SU-DHL-6 (cell line): ENCODE results near the gene TNS1.

Experiments used
- EZH2phosphoT487 ChIP-seq: fragments of 200-600 bp; sonication (generic), shearing (Covaris generic); conservative IDR thresholded peaks from 2 replicates; pipeline ENCODE4 v1.6.1; 2018; ENCODE audit warnings: mild to moderate bottlenecking, antibody characterized with exemption, low read length, moderate library complexity, mixed read lengths
- TF ChIP-seq, protein P1 (sequence below): fragments of 200-600 bp; sonication (generic); IDR thresholded peaks from one replicate; pipeline ENCODE4 v1.5.1; 2017; ENCODE audit warnings: antibody characterized with exemption, mild to moderate bottlenecking, low read length, moderate library complexity; ENCODE audit not compliant: insufficient read depth, poor library complexity, severe bottlenecking

DNA sequence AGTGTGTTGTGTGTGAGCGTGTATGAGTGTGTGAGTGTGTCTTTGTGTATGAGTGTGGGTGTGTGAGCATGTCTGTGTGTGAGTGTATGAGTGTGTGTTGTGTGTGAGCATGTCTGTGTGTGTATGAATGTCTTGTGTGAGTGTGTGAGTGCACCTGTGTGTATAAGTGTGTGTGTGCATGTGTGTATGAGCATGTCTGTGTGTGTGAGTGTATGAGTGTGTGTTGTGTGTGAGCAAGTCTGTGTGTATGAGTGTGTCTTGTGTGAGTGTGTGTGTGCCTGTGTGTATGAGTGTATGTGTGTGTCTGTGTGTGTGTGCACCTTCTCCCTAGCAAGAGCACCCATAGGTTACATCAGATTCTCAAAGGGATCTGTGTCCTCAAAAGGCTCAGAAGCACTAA, 28.5 kb upstream of the TNS1 start:
- TF ChIP-seq, protein P1, sequence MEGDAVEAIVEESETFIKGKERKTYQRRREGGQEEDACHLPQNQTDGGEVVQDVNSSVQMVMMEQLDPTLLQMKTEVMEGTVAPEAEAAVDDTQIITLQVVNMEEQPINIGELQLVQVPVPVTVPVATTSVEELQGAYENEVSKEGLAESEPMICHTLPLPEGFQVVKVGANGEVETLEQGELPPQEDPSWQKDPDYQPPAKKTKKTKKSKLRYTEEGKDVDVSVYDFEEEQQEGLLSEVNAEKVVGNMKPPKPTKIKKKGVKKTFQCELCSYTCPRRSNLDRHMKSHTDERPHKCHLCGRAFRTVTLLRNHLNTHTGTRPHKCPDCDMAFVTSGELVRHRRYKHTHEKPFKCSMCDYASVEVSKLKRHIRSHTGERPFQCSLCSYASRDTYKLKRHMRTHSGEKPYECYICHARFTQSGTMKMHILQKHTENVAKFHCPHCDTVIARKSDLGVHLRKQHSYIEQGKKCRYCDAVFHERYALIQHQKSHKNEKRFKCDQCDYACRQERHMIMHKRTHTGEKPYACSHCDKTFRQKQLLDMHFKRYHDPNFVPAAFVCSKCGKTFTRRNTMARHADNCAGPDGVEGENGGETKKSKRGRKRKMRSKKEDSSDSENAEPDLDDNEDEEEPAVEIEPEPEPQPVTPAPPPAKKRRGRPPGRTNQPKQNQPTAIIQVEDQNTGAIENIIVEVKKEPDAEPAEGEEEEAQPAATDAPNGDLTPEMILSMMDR: no peak
- TF ChIP-seq EZH2phosphoT487: no peak
